Measurements from ENCODE around the gene NFKBIE. TPM values are rescaled to one million over a fixed set of nuclear protein-coding genes. Genes with fewer than 3 reads are reported as not detected.

Gene NFKBIE
- total RNA-seq, 2 donors from 2014 or later = 18.9 to 68.6 TPM

- Histone ChIP-seq H3K4me3 (no peak overlapping the region), H3K9me3 (no peaks in the 10 kb centered on the region), H3K27ac (peak overlapping the region in 3 of 4 donors; percentile 83 to 90 (median 87)), H3K27me3 (no peaks in the 10 kb centered on the region), H3K4me1 (peaks cover 34% of the 10 kb centered on the region), H3K36me3 (replicated peaks in 1 of 2; ENCODE audit: insufficient read depth in 1 of 2, low read depth in 2 of 2) (no peaks in the 10 kb centered on the region)
- TF ChIP-seq POLR2A (IDR thresholded peaks at IDR 0.05) (peak in 2 of 3 donors; percentile 87 to 90), CTCF (IDR thresholded peaks at IDR 0.05) (no peak)
- DNase-seq = peak in 3 of 4 donors; percentile 47 to 72 (median 61)
- intact Hi-C loops (cut with DNase I) = no loop called here
- peak; percentile 57 for ATAC-seq
- 38 to 44% methylated on average over 9 of the region's 9 CpGs for WGBS, 2 donors
Measured at GRCh38 chr6:44263354-44264100, 1.8 kb downstream of the NFKBIE start.

DNA sequence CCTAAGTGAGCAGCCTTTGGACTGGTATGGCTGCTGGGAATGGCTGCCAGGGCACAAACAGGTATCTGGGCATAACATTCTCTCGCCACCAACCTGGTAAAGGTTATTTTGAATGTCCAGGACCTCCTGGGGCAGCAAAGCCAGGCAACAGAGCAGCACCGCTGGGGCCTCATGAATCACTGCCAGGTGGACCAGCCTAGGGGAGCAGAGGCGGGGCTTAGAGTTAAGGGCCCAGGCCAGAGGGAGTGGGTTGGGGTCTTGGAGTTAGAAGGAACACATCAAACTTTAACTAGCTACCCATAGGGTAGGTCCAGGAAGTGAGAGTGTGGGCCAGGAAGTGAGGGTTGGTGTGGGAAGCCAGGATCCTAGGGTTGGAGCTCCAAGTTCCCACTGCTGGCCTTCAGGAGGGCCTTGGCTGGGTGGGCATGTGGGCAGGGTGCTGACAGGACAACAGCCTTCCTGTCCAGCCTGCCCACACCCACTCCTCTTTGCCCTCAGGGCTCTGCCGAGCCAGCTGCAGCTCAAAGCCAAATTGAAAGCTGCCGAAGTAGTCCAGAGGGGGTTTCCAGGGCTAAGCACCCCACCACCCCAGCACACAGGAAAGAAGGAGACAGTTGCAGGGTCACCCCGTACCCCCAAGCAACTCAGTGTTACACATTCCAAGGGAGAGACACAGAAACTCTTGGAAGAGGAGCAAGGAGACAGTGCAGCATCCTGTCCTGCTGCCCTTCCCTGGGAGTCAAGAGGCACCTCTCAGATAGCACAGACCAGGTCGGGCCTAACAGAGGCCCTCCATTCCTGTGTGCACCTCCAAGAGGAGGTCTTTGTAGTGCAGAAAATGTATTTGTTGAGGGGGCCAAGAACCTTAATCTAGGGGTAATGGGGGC lies 2.6 kb downstream of the NFKBIE start:
- no peaks in the 10 kb centered on the region for H3K9me3 ChIP-seq
- no peaks in the 10 kb centered on the region for H3K36me3 ChIP-seq (replicated peaks in 1 of 2; ENCODE audit: insufficient read depth in 1 of 2, low read depth in 2 of 2)
- H3K27ac ChIP-seq = peak overlapping the region in 3 of 4 donors; percentile 83 to 90 (median 87)
- ATAC-seq (no peak), DNase-seq (no peak)
- 59% methylated on average over 6 to 7 of the region's 7 CpGs for WGBS, 2 donors
- no peaks in the 10 kb centered on the region for H3K27me3 ChIP-seq
- intact Hi-C loops (cut with DNase I) = no loop called here
- no peak overlapping the region for H3K4me3 ChIP-seq
- TF ChIP-seq POLR2A (IDR thresholded peaks at IDR 0.05) (no peak), CTCF (IDR thresholded peaks at IDR 0.05) (no peak)
- peaks cover 40% of the 10 kb centered on the region for H3K4me1 ChIP-seq

DNA sequence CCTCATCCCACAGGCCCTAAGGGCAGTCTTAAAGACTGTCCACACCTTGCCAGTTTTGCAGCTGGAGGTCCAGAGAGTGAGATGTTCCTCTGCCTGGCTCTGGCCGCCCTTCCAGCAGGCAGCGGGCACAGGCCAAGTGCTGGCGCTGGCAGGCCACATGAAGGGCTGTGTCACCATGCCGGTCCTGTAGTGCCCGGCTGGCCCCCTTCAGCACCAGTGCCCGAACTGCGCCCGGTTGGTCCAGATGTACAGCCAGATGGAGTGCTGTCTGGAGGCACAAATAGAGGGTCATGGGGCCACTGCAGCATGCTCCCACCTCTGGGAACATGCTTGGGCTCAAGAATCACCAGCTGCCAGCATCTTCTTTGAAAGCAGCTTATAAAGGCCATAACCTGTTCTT lies 3.8 kb downstream of the NFKBIE start:
- Histone ChIP-seq H3K4me1 (peaks cover 46% of the 10 kb centered on the region), H3K36me3 (replicated peaks in 1 of 2; ENCODE audit: insufficient read depth in 1 of 2, low read depth in 2 of 2) (no peaks in the 10 kb centered on the region), H3K27me3 (no peaks in the 10 kb centered on the region), H3K9me3 (no peaks in the 10 kb centered on the region), H3K4me3 (no peak overlapping the region), H3K27ac (no peak overlapping the region)
- DNase-seq (no peak), ATAC-seq (no peak)
- intact Hi-C loops (cut with DNase I) = no loop called here
- TF ChIP-seq CTCF (IDR thresholded peaks at IDR 0.05) (no peak), POLR2A (IDR thresholded peaks at IDR 0.05) (no peak)
- 86 to 93% methylated on average over 3 to 8 of the region's 8 CpGs for WGBS, 2 donors

DNA sequence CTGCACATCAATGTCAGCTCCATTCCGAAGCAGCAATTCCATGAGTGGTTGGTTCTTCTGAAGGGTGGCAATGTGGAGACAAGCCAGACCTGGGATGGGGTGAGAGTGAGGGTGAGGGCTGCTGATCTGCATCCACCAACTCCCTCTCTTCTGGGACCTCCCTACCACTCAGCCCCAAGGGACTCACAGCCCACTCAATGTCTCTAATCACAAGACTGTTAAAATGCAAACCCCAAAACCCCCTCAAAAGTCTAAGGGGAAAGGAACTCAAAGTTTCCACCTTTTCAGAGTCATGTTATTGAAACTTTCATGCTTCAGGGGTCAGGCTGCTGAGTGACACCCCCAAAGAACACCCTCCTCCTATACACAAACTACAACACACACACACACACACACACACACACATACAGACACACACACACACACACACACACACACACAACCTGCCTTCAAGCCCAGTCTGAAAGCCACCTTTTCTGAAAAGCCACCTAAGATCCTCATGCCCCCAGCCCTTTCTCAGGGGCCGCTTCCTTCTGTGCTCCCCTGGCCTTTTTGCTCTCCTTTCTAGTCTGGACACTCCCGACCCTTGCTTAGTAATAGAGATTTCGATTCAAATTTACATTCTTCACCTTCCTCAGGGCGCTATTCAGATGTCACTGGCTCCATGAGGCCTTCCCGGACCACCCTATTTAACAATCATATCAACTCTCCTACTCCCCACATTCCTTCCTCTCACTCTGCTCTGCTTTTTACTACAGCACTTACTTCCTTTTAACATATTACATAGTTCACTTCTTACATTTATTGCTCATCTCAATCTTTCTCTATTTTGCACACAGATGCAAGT lies 4.7 kb downstream of the NFKBIE start:
- DNase-seq = no peak
- WGBS, 2 donors = 84 to 90% methylated on average over 6 of the region's 6 CpGs
- no peaks in the 10 kb centered on the region for H3K27me3 ChIP-seq
- no peak overlapping the region for H3K4me3 ChIP-seq
- TF ChIP-seq CTCF (IDR thresholded peaks at IDR 0.05) (no peak), POLR2A (IDR thresholded peaks at IDR 0.05) (no peak)
- no peak overlapping the region for H3K27ac ChIP-seq
- peaks cover 55% of the 10 kb centered on the region for H3K4me1 ChIP-seq
- intact Hi-C loops (cut with DNase I) = no loop called here
- no peaks in the 10 kb centered on the region for H3K36me3 ChIP-seq (replicated peaks in 1 of 2; ENCODE audit: insufficient read depth in 1 of 2, low read depth in 2 of 2)
- H3K9me3 ChIP-seq = no peaks in the 10 kb centered on the region
- ATAC-seq = no peak
